Activated T-helper 17 cell treated with anti-CD3 and anti-CD28 coated beads, Interleukin-2, amount 50 U/mL, for 72 hours (primary cell): ENCODE measurements around the gene TCHHL1. TPM values are rescaled to one million over a fixed set of nuclear protein-coding genes. Genes with fewer than 3 reads are reported as not detected.

Experiments
- ATAC-seq: fragments of 150-1000 bp; cut with Tn5 transposase; replicated peaks from 2 replicates; pipeline ENCODE4 v1.10.0; 2021; ENCODE audit warnings: mild to moderate bottlenecking, moderate library complexity
- H3K27ac Mint-ChIP-seq: one replicate; pipeline ENCODE4 v1.8.0; 2022; ENCODE audit warnings: mixed read lengths
- H3K27me3 Mint-ChIP-seq: one replicate; pipeline ENCODE4 v1.8.0; 2022; ENCODE audit warnings: mixed read lengths
- H3K36me3 Mint-ChIP-seq: one replicate; pipeline ENCODE4 v1.8.0; 2022; ENCODE audit warnings: low read depth, mild to moderate bottlenecking, mixed read lengths
- H3K4me1 Mint-ChIP-seq: one replicate; pipeline ENCODE4 v1.8.0; 2022; ENCODE audit warnings: mixed read lengths
- H3K4me3 Mint-ChIP-seq: one replicate; pipeline ENCODE4 v1.8.0; 2022; ENCODE audit warnings: mild to moderate bottlenecking, mixed read lengths
- H3K9me3 Mint-ChIP-seq: one replicate; pipeline ENCODE4 v1.8.0; 2022; ENCODE audit warnings: mixed read lengths
- total RNA-seq, 2 donors: library from RNA; stranded (reverse); gene quantifications; one replicate each; pipeline ENCODE4 v1.2.3, GENCODE V29; 2022

TCHHL1 gene
- total RNA-seq = not detected

DNA sequence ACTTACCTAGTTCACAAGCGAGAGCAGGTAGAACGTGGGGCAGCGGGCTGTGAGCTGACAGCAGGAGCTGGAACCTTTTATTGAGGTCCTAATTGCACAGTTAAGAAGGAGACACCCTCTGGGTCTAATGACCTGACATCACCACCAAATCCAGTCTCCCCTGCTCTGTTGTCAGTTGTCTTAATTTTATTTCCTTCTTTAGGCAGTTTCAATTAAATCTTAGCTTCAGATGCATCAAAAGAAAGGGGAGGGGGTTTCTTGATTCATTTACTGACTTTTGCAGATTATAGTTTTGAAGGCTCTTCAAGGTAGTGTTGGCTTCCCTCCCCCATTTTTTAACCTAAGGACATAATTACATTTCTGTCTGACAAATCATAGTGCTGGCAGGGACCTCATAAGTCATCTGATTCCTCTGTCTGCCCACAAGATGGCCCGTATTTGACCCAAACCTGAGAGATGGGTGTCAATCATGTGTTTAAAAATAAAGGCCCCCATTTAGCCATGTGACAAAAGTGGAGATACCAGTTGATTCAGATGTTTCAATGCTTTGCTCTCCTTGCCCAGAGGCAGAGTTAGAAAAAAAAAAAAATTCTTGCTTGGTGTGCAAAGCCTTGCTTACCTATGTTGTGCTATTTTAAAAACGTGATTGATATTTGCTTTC lies at the start of gene TCHHL1:
TCHHL1 (minus strand) TSS at position 51 of the 661 bp plus-strand sequence. CDS start 921 bp downstream, outside the sequence.
- Mint-ChIP-seq H3K9me3 (no peaks in the 10 kb centered on the region), H3K36me3 (no peaks in the 10 kb centered on the region), H3K4me1 (no peaks in the 10 kb centered on the region), H3K27ac (no peak within 1 kb of the TSS), H3K4me3 (no peak within 1 kb of the TSS), H3K27me3 (peaks cover 24% of the 10 kb centered on the region)
- no peak for ATAC-seq

DNA sequence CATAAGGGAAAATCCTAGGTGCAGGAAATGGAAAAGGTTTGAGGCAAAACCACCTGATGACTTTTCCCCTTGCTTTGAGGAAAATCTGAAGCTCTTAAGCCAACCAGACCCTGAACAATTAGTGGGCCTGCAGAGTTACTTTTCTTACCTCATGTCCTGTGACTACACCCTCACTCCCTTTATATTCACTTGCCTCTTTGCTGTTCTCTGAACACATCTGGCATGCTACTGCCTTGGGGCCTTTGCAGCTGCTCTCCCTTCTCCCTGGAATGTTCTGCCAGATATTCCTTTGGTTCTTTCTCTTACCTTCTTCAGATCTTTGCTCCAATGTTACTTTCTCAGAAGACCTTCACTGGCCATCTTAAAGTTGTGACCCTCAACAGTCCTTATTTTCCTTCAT lies 48.4 kb upstream of the TCHHL1 start:
- no peaks in the 10 kb centered on the region for H3K36me3 Mint-ChIP-seq
- no peaks in the 10 kb centered on the region for H3K9me3 Mint-ChIP-seq
- no peak overlapping the region for H3K27ac Mint-ChIP-seq
- no peak for ATAC-seq
- H3K27me3 Mint-ChIP-seq = peaks cover 29% of the 10 kb centered on the region
- H3K4me3 Mint-ChIP-seq = no peak overlapping the region
- no peaks in the 10 kb centered on the region for H3K4me1 Mint-ChIP-seq

DNA sequence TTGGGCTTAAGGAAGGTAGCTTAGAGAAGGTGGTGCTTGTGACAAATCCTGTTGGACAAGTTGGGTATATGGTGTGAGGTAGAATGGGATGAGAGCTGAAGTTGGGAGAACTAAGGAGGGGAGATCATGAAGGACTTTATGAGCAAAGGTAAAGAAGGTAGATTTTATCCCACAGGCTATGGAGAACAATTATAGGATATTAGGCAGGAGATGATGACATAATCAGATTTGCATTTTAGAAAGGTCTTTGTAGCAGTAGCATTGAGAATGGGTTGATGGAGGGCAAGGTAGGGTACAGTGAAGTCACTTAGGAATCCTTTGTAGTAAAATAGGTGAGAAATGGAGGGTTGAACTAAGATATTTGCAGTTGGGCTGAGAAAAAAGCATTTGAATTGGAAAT lies 41.3 kb upstream of the TCHHL1 start:
- no peaks in the 10 kb centered on the region for H3K9me3 Mint-ChIP-seq
- H3K4me1 Mint-ChIP-seq = no peaks in the 10 kb centered on the region
- no peaks in the 10 kb centered on the region for H3K36me3 Mint-ChIP-seq
- peaks cover 49% of the 10 kb centered on the region for H3K27me3 Mint-ChIP-seq
- H3K27ac Mint-ChIP-seq = no peak overlapping the region
- ATAC-seq = no peak
- H3K4me3 Mint-ChIP-seq = no peak overlapping the region

DNA sequence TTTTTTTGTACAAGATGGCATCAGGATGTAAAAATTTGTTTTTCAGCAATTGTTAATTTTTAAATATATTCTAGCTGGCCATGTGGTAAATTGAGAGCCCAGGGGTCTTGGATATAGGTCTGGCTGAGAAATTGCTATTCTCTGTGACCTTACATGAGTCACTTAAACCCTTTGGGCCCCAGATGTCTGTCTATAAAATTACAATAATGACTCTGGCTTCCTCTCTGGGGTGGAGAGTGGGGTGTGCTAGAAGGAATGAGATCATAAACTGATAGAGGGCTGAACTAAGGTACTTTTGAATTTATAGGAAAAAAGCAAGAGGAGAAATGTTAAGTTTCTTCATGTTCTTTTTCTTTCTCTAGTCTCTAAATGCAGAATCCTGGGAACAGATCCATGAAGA lies 38.8 kb upstream of the TCHHL1 start:
- no peaks in the 10 kb centered on the region for H3K36me3 Mint-ChIP-seq
- H3K27ac Mint-ChIP-seq = no peak overlapping the region
- no peak for ATAC-seq
- no peaks in the 10 kb centered on the region for H3K9me3 Mint-ChIP-seq
- H3K4me3 Mint-ChIP-seq = no peak overlapping the region
- no peaks in the 10 kb centered on the region for H3K4me1 Mint-ChIP-seq
- peaks cover 48% of the 10 kb centered on the region for H3K27me3 Mint-ChIP-seq

DNA sequence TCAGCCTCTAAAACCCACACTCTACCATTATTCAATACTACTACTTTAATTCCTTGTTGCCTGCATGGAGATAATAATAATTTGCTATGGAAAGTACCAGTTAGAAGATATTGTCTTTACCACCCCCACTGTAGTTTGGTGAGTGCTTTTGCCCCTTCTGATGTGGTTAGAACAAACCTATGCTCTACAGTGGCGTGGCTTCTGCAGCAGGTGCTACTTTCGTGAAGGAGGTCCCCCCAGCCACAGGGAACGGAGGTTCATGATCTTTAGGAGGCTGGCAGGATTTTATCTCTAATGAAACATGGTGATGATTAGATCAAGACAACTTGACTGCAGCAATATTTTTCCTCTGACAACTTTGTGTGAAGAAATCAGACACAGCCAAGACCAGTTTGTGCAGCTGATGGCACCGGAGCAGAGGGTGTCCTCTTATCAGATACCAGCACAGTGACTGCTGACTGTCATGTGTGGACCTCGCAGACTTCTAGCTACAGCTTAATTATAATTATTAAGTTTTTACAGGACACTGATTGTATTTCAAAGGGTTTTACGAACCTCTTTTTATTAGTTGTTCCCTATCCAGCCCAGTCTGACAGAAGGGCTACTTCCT lies 37.1 kb upstream of the TCHHL1 start:
- no peaks in the 10 kb centered on the region for H3K4me1 Mint-ChIP-seq
- H3K9me3 Mint-ChIP-seq = no peaks in the 10 kb centered on the region
- ATAC-seq = no peak
- H3K36me3 Mint-ChIP-seq = no peaks in the 10 kb centered on the region
- peaks cover 51% of the 10 kb centered on the region for H3K27me3 Mint-ChIP-seq
- H3K27ac Mint-ChIP-seq = no peak overlapping the region
- H3K4me3 Mint-ChIP-seq = no peak overlapping the region

DNA sequence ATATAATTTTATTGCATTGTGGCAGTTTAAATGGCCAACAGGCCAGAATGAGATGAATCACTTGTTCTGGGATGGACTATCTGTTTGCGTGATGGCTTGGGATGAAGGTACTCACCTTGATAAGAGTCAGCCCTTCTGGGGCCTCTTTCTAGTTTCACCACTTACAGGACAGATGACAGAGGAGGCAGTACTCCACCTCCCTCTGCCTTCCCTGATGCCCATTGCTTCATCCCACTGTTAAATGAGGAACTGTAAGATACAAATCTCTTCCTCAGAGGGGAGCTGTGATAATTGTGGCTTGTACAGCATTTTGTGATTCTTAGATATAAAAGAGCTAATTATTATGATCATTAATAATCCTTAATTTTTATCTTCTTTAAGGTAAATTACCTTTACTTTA lies 30.1 kb upstream of the TCHHL1 start:
- ATAC-seq = no peak
- Mint-ChIP-seq H3K4me3 (no peak overlapping the region), H3K27me3 (peaks cover 22% of the 10 kb centered on the region), H3K9me3 (no peaks in the 10 kb centered on the region), H3K4me1 (no peaks in the 10 kb centered on the region), H3K36me3 (no peaks in the 10 kb centered on the region), H3K27ac (no peak overlapping the region)

DNA sequence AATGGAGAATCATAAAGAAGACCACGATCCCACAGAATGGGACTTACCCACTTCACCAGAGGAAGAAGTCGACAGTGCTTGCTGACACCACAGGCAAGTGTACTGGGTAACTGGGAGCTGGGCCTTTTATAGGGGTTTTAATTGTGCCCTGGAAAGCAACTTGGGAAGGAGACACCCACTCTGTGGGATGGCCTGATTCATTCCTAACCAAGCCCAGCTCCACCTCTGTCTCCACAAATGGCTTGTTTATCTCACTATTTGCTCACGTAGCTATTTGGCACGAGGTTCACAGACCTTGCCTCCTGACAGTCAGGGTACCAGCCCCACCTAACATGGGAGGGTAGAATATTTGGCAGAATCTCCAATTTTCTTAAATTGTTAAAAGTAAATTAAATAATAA lies 26.5 kb upstream of the TCHHL1 start, which contains the start of gene TCHH:
TCHH (minus strand) TSS at position 101 of the 400 bp plus-strand sequence. CDS start 1,364 bp downstream, outside the sequence.
- Mint-ChIP-seq H3K27ac (no peak within 1 kb of the TSS), H3K27me3 (peaks cover 13% of the 10 kb centered on the region), H3K36me3 (no peaks in the 10 kb centered on the region), H3K4me1 (no peaks in the 10 kb centered on the region), H3K4me3 (no peak within 1 kb of the TSS), H3K9me3 (no peaks in the 10 kb centered on the region)
- no peak for ATAC-seq

DNA sequence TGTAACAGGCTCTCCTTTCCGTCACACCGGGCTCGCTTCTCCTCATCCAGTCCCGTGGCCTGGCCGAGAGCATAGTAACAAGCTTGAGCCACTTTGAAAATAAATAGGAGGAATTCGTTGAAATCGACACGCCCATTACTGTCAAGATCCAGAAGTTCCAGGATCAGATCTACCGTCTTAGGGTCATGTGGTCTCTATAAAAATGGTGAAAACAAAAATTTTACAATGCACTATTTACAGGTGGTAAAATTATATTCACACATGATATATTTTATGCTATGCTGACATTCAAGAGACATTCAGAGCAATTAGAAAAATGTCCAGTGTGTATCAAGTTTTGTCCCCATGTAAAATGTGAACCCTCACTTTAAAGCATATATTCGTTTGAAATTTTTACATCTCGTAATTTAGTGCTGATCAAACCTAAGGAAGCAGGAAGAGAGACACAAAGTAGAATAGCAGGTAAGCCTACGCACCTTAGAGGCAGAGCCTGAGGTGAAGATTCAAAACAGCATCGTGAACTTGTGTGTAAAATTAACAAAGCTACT lies 24.1 kb upstream of the TCHHL1 start:
- no peak overlapping the region for H3K4me3 Mint-ChIP-seq
- H3K27ac Mint-ChIP-seq = no peak overlapping the region
- H3K27me3 Mint-ChIP-seq = peaks cover 13% of the 10 kb centered on the region
- no peaks in the 10 kb centered on the region for H3K9me3 Mint-ChIP-seq
- no peaks in the 10 kb centered on the region for H3K4me1 Mint-ChIP-seq
- ATAC-seq = no peak
- H3K36me3 Mint-ChIP-seq = no peaks in the 10 kb centered on the region

DNA sequence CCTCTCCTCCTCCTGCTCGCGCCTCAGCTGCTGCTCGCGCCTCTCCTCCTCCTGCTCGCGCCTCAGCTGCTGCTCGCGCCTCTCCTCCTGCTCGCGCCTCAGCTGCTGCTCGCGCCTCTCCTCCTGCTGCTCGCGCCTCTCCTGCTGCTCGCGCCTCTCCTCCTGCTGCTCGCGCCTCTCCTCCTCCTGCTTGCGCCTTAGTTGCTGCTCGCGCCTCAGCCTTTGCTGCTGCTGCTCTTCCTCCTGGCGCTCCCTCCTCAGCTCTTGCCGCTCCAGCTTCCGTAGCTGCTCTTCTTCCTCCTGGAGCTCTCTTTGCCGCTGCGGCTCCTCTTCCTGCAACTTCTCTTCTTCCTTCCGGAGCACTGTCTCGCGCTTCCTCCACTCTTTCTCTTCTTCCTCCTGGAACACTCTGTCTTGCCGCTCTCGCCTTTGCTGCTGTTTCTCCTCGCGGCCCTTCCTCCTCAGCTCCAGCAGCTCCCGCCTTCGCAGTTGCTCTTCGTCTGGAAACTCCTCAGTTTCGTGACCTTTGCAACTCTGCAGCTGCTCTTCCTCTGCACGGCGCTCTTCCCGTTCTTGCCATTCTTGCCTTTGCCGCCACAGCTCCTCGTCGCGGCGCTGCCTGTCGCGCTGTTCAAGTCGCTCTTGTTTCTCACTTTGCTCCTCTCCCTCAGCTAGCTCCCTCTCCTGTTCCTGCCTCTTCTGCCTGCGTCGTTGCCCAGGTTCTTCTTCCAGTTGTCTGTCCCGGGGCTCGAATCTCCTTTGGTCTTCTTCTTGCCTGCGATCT lies 23.4 kb upstream of the TCHHL1 start:
- Mint-ChIP-seq H3K27me3 (peaks cover 10% of the 10 kb centered on the region), H3K4me3 (no peak overlapping the region), H3K9me3 (peaks cover 4% of the 10 kb centered on the region), H3K4me1 (no peaks in the 10 kb centered on the region), H3K36me3 (peaks cover 7% of the 10 kb centered on the region), H3K27ac (no peak overlapping the region)
- no peak for ATAC-seq

DNA sequence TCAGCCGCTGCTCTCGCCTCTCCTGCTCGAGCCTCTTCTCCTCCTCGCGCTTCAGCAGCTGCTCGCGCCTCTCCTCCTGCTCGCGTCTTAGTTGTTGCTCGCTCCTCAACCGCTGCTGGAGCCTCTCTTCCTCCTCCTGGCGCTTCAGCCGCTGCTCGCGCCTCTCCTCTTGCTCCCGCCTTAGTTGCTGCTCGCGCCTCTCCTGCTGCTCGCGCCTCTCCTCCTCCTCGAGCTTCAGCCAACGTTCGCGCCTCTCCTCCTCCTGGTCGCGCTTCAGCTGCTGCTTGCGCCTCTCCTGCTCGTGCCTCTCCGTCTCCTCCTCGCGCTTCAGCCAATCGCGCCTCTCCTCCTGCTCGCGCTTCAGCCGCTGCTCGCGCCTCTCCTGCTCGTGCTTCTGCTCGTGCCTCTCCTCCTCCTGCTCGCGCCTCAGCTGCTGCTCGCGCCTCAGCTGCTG lies 22.7 kb upstream of the TCHHL1 start:
- Mint-ChIP-seq H3K4me1 (no peaks in the 10 kb centered on the region), H3K36me3 (peaks cover 8% of the 10 kb centered on the region), H3K4me3 (no peak overlapping the region), H3K27me3 (peaks cover 4% of the 10 kb centered on the region), H3K9me3 (peaks cover 4% of the 10 kb centered on the region), H3K27ac (no peak overlapping the region)
- ATAC-seq = peak; percentile 29

DNA sequence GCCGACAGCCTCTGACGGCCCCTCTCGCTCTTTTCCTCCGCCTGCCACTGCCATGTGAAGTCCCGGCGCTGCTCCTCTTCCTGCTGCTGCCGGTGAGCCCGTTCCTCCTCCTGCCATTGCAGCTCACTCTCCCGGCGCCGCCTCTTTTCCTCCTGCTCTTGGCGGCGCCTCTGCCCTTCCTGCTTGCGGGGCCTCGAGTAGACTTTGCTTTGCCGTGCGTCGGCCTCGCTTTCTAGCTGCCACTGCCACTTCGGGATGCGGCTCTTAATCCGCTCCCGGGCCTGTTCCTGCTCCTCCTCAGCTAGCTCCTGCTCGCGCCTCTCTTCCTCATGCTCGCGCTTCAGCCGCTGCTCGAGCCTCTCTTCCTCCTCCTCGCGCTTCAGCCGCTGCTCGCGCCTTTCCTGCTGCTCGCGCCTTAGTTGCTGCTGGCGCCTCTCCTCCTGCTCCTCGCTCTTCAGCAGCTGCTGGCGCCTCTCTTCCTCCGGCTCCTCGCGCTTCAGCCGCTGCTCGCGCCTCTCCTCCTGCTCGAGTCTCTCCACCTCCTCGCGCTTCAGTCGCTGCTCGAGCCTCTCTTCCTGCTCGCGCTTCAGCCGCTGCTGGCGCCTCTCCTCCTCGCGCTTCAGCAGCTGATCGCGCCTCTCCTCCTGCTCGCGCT lies 22.1 kb upstream of the TCHHL1 start:
- Mint-ChIP-seq H3K9me3 (peaks cover 4% of the 10 kb centered on the region), H3K4me3 (no peak overlapping the region), H3K4me1 (no peaks in the 10 kb centered on the region), H3K27me3 (peaks cover 6% of the 10 kb centered on the region), H3K36me3 (peaks cover 8% of the 10 kb centered on the region), H3K27ac (no peak overlapping the region)
- ATAC-seq = peak; percentile 62

DNA sequence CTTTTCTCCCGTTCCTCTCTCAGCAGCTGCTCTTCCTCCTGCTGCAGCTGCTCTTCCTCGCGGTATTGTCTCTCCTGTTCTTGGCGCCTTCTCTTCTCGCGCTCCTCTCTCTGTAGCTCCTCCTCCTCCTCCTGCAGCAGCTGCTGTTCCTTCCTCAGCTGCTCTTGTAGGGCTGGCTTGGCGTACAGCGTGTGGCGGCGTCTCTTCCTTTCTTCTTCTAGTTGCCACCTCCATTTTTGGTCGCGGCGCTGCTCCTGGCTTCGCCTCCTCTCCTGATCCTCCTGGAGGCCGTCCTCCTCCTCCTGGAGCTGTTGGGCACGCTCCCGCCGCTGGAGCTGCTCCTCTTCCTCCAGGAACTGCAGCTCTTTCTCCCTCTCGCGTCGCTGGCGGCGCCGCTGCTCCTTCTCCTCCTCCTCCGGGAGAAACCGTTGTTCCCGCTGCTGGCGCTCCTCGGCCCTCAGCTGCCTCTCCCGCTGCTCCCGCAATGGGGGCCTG lies 21.5 kb upstream of the TCHHL1 start:
- Mint-ChIP-seq H3K4me3 (no peak overlapping the region), H3K4me1 (no peaks in the 10 kb centered on the region), H3K27me3 (peaks cover 7% of the 10 kb centered on the region), H3K27ac (no peak overlapping the region), H3K9me3 (peaks cover 4% of the 10 kb centered on the region), H3K36me3 (peaks cover 8% of the 10 kb centered on the region)
- peak; percentile 75 for ATAC-seq

DNA sequence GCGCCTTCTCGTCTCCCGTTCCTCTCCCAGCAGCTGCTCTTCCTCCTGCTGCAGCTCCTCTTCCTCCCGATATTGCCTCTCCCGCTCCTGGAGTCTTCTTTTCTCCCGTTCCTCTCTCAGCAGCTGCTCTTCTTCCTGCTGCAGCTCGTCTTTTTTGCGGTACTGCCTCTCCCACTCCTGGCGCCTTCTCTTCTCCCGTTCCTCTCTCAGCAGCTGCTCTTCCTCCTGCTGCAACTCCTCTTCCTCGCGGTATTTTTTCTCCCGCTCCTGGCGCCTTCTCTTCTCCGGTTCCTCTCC lies 21.1 kb upstream of the TCHHL1 start:
- Mint-ChIP-seq H3K4me3 (no peak overlapping the region), H3K36me3 (peaks cover 8% of the 10 kb centered on the region), H3K27ac (no peak overlapping the region), H3K27me3 (peaks cover 11% of the 10 kb centered on the region), H3K4me1 (no peaks in the 10 kb centered on the region), H3K9me3 (peaks cover 4% of the 10 kb centered on the region)
- ATAC-seq = no peak

DNA sequence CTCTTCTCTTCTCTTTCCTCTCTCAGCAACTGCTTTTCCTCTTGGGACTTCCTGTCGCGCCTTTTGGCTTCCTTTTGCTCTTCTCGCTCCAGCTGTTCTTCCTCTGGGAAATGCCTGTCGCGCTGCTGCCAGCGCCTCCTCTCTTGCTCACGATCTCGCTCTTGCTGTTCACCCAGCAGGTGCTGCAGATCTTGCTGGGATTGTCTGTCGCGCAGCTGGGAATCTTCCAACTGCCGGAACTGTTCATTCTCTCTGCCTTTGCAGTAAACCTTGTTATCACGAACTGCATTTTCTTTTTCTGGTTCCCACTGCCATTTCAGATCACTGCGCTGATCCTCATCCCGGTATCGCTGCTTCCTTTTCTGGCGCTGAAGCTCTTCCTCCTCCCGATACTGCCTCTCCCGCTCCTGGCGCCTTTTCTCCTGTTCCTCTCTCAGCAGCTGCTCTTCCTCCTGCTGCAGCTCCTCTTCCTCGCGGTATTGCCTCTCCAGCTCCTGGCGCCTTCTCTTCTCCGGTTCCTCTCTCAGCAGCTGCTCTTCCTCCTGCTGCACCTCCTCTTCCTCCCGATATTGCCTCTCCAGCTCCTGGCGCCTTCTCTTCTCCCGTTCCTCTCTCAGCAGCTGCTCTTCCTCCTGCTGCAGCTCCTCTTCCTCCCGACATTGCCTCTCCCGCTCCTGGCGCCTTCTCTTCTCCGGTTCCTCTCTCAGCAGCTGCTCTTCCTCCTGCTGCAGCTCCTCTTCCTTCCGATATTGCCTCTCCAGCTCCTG lies 20.6 kb upstream of the TCHHL1 start:
- H3K27me3 Mint-ChIP-seq = peaks cover 11% of the 10 kb centered on the region
- no peak overlapping the region for H3K27ac Mint-ChIP-seq
- no peak overlapping the region for H3K4me3 Mint-ChIP-seq
- no peaks in the 10 kb centered on the region for H3K4me1 Mint-ChIP-seq
- peaks cover 8% of the 10 kb centered on the region for H3K36me3 Mint-ChIP-seq
- peaks cover 4% of the 10 kb centered on the region for H3K9me3 Mint-ChIP-seq
- ATAC-seq = no peak
